DOHH2 (cell line): ENCODE data around the gene PPP2R2D.

ENCODE experiments used
- CTCF ChIP-seq: fragments of 200-600 bp; sonication (generic); IDR thresholded peaks from one replicate; pipeline ENCODE4 v1.5.1; 2014; ENCODE audit warnings: antibody characterized with exemption, mild to moderate bottlenecking, low read depth, low read length; ENCODE audit not compliant: poor library complexity, severe bottlenecking
- EZH2phosphoT487 ChIP-seq: fragments of 200-600 bp; sonication (generic); IDR thresholded peaks from 2 replicates; pipeline ENCODE4 v1.6.1; 2017; ENCODE audit warnings: borderline replicate concordance, mild to moderate bottlenecking, antibody characterized with exemption, low read length, moderate library complexity, mixed read lengths

- no peak for TF ChIP-seq CTCF
- no peak for TF ChIP-seq EZH2phosphoT487
These were observed 77.6 kb downstream of the PPP2R2D start for GRCh38 chr10:131978366-131978765.
